ENCODE measurements around the gene KIAA0232. TPM values are rescaled to one million over a fixed set of nuclear protein-coding genes. Genes with fewer than 3 reads are reported as not detected.
A peak's percentile ranks its signal among the peaks of the same experiment; 100 is the strongest.

The KIAA0232 gene
- total and polyA plus RNA-seq, 12 donors, result 12.8 to 89.6 (median 70.9) TPM

GRCh38 chr4:6900181-6900812 lies 117.8 kb downstream of the KIAA0232 start:
- Histone ChIP-seq H3K4me3 (no peak overlapping the region), H3K9me3 (no peaks in the 10 kb centered on the region), H3K27ac (peak overlapping the region in 1 of 10 donors; percentile 76), H3K4me1 (peaks cover 0 to 7% (median 3%) of the 10 kb centered on the region in 9 donors), H3K36me3 (no peaks in the 10 kb centered on the region), H3K27me3 (no peaks in the 10 kb centered on the region)
- ATAC-seq, result no peak
- DNase-seq, result no peak
- intact Hi-C loops (cut with DNase I), result loop anchor here in 2 of 10 donors (5.0 to 10.0 kb wide), 2 partner anchors 172 to 175 kb away; no protein-coding TSS in a partner anchor
- 94% methylated on average over 10 of the region's 10 CpGs for WGBS, 2 donors
- TF ChIP-seq CTCF (IDR thresholded peaks at IDR 0.05), result no peak

DNA sequence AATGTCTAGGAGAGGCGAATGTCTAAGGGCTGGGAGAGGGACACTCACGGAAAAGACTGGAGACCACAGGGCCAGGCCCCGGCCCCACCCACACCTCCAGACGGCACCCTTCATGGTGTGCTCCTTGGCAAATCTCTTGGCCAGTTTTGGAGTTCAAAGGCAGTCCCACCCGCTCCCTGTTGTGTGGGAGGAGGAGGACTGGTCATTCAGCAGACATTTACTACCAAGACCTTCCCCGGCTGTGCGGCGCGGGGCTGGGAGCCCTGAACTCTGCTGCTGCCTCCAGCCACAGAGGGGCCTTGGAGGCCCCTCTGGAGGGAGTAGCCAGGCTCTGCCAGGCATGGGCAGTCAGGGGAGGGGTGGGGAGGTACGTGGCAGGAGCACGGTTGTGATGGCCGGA lies 118.4 kb downstream of the KIAA0232 start:
- Histone ChIP-seq H3K9me3 (no peaks in the 10 kb centered on the region), H3K4me3 (no peak overlapping the region), H3K27me3 (no peaks in the 10 kb centered on the region), H3K4me1 (peaks cover 0 to 7% (median 3%) of the 10 kb centered on the region in 9 donors), H3K27ac (no peak overlapping the region), H3K36me3 (no peaks in the 10 kb centered on the region)
- intact Hi-C loops (cut with DNase I), result loop anchor here in 2 of 10 donors (5.0 to 10.0 kb wide), 2 partner anchors 171 to 174 kb away; no protein-coding TSS in a partner anchor
- WGBS, 2 donors, result 82 to 88% methylated on average over 12 of the region's 12 CpGs
- no peak for TF ChIP-seq CTCF (IDR thresholded peaks at IDR 0.05)
- ATAC-seq (peak in 2 of 8 donors; percentile 13 to 26), DNase-seq (no peak)

DNA sequence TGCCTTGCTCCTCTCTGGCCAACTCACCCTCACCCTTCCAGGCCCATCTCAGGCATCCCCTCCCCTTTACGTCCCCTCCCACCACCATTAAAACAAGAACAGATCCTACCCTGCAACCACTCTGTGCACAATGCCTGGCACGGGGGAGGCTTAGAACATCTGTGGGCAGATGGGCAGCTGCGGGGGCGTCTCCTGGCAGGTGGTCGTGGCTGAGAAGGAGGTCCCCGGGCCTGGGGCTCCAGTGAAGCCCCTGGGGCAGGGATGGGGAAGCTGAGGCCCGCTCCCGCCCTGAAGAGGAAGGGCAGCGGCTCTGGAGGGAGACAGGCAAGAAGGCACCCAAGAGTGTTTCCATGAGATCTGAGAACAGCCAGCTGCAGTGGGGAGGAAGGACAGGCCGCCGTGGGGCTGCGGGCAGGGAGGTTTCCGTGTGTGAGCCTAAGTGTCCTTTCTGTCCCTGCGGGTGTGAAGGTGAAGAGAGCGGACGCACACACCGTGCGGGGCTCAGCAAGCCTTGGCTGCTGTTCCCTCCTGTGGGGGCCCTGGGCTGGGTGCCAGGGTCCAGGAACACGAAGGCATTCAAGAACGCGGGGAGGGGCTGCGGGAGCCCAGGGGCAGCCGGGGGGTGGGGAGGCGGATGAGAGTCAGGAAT lies 119.3 kb downstream of the KIAA0232 start:
- Histone ChIP-seq H3K27ac (peak overlapping the region in 1 of 10 donors; percentile 30), H3K4me3 (no peak overlapping the region), H3K9me3 (no peaks in the 10 kb centered on the region), H3K4me1 (peaks cover 0 to 7% (median 3%) of the 10 kb centered on the region in 9 donors), H3K27me3 (peaks cover 0 to under 1% (median 0%) of the 10 kb centered on the region in 7 donors), H3K36me3 (no peaks in the 10 kb centered on the region)
- TF ChIP-seq CTCF (IDR thresholded peaks at IDR 0.05), result no peak
- intact Hi-C loops (cut with DNase I), result loop anchor here in 2 of 10 donors (5.0 to 10.0 kb wide), 2 partner anchors 171 to 173 kb away; no protein-coding TSS in a partner anchor
- 37 to 43% methylated on average over 24 of the region's 24 CpGs for WGBS, 2 donors
- DNase-seq (no peak), ATAC-seq (peak; percentile 16 to 48 (median 40))

GRCh38 chr4:6902318-6903042 lies 120.0 kb downstream of the KIAA0232 start:
- 66 to 69% methylated on average over 27 of the region's 27 CpGs for WGBS, 2 donors
- ATAC-seq, result peak; percentile 9 to 63 (median 21)

More at GRCh38 chr4:6902318-6903042, 120.0 kb downstream of the KIAA0232 start:
- H3K36me3 ChIP-seq, result no peaks in the 10 kb centered on the region
- H3K9me3 ChIP-seq, result no peaks in the 10 kb centered on the region
- H3K27me3 ChIP-seq, result peaks cover 0 to 6% (median 0%) of the 10 kb centered on the region in 7 donors
- TF ChIP-seq CTCF (IDR thresholded peaks at IDR 0.05), result no peak
- intact Hi-C loops (cut with DNase I), result loop anchor here in 2 of 10 donors (5.0 to 10.0 kb wide), 2 partner anchors 170 to 172 kb away; no protein-coding TSS in a partner anchor
- no peak overlapping the region for H3K4me3 ChIP-seq
- no peak for DNase-seq
- peaks cover 0 to 7% (median 4%) of the 10 kb centered on the region in 9 donors for H3K4me1 ChIP-seq
- H3K27ac ChIP-seq, result peak overlapping the region in 1 of 10 donors; percentile 30

Measured in heart right ventricle (tissue), 16 donors.